GM23338 (cell line): ENCODE data around the gene ARCN1.

Source experiments
- CREB1 ChIP-seq: fragments of 250-450 bp; sonication (Bioruptor Pico); IDR thresholded peaks from 2 replicates; pipeline ENCODE4 v1.5.0; 2020; ENCODE audit warnings: low read depth, mild to moderate bottlenecking, moderate library complexity
- CTCF ChIP-seq, 2 experiments: fragments of 200-600 bp in 1 of 2; sonication (generic) in 1 of 2; conservative IDR thresholded peaks; 2 replicates each; pipeline versions ENCODE4 v1.5.1 to v1.6.1; 2016 to 2017; ENCODE audit warnings: antibody characterized with exemption in 2 of 2, low read depth in 2 of 2, mild to moderate bottlenecking in 2 of 2, moderate library complexity in 1 of 2
- EZH2 ChIP-seq: fragments of 200-600 bp; sonication (generic); IDR thresholded peaks from one replicate; pipeline ENCODE4 v1.8.0; 2017; ENCODE audit warnings: antibody characterized with exemption, mild to moderate bottlenecking, low read depth; ENCODE audit not compliant: unreplicated experiment
- EZH2phosphoT487 ChIP-seq: fragments of 200-600 bp; sonication (generic); IDR thresholded peaks from one replicate; pipeline ENCODE4 v1.8.1; 2018; ENCODE audit warnings: antibody characterized with exemption; ENCODE audit not compliant: unreplicated experiment
- JUNB ChIP-seq: IDR thresholded peaks from one replicate; pipeline ENCODE4 v1.6.1; 2016; ENCODE audit warnings: antibody characterized with exemption; ENCODE audit not compliant: unreplicated experiment
- NANOG ChIP-seq: IDR thresholded peaks from 2 replicates; pipeline ENCODE4 v1.6.1; 2016; ENCODE audit warnings: antibody characterized with exemption, borderline replicate concordance
- POLR2AphosphoS5 ChIP-seq: IDR thresholded peaks from 2 replicates; pipeline ENCODE4 v1.6.1; 2016; ENCODE audit warnings: antibody characterized with exemption, low read depth
- REST ChIP-seq: IDR thresholded peaks from one replicate; pipeline ENCODE4 v1.6.1; 2018; ENCODE audit warnings: antibody characterized with exemption; ENCODE audit not compliant: unreplicated experiment
- ZNF331 ChIP-seq: fragments of 250-450 bp; sonication (Bioruptor Pico); IDR thresholded peaks from 2 replicates; pipeline ENCODE4 v1.5.0; 2020; ENCODE audit warnings: low read depth, mild to moderate bottlenecking, moderate library complexity
- ZNF462 ChIP-seq: fragments of 250-450 bp; sonication (Bioruptor Pico); IDR thresholded peaks from 2 replicates; pipeline ENCODE4 v1.5.0; 2020; ENCODE audit warnings: mild to moderate bottlenecking, moderate library complexity

GRCh38 chr11:118625036-118625690 lies 53.0 kb downstream of the ARCN1 start:
- TF ChIP-seq CTCF (conservative IDR thresholded peaks at IDR 0.05; ENCODE audit: low read depth in 2 of 2) (no peak), POLR2AphosphoS5 (no peak), NANOG (no peak), EZH2 (no peak), REST (no peak), ZNF331 (CRISPR knock-in tag) (no peak), CREB1 (CRISPR knock-in tag) (no peak), JUNB (no peak), EZH2phosphoT487 (no peak), ZNF462 (no peak)
